NCI-H345 treated with DMSO at 0.1 percent for 48 hours (cell line): ENCODE measurements around the gene FMN2.
"Not testable (repeated sequence)": the region's sequence is repeated elsewhere in the genome, so short reads cannot be mapped to it uniquely, and the experiment has no call there.

Source experiments
- DNase-seq: peaks from one replicate; lab custom pipeline; 2025; ENCODE audit not compliant: unreplicated experiment; lab: John Stamatoyannopoulos, UW

Gene FMN2

DNA sequence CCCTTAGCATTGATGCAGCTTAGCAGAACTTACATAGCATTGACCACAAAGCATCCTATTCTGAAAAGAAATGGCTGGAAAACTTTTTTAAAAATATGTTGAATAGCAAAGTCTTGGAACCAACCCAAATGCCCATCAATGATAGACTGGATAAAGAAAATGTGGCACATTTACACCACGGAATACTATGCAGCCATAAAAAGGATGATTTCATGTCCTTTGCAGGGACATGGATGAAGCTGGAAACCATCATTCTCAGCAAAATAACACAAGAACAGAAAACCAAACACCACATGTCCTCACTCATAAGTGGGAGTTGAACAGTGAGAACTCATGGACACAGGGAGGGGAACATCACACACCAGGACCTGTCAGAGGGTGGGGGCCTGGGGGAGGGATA is 323.3 kb downstream of the FMN2 start:
- not testable (repeated sequence) for DNase-seq

DNA sequence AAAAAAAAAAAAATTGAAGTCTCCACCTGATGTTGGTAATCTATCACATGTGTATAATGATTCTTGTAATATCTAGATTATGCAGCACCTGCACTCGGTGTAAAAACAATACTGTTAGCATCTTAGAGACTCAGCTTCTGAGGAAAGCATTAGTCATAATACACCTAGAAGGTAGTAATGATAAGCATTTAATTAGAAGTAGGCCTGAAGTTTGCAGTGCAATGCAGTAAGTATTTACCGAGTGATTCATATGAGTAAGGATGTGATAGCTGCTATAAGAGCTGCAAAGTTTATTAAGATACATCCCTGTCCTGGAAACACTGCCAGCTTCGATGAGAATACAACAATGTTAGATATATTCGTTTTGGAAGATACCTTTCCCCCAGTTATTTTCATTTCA is 323.8 kb downstream of the FMN2 start:
- no peak for DNase-seq

DNA sequence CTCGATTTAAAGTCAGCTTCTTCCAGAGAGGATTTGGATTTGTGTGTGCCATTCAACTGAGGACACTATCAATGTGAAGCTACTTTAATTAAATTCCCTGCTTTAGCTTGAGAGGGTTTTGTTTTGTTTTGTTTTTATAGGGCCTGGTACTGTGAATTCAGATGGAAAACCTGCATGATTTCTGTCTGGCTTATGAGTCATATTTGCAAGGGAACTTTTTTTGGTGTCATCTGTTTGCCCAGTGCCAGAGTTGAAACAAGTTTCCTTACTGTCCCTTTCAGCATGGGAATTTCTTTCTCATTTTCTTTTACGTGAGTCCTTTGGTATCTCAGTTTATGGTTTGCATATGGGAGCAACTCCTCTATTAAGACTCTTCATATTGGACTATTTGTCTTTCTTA is 325.6 kb downstream of the FMN2 start:
- DNase-seq = no peak

DNA sequence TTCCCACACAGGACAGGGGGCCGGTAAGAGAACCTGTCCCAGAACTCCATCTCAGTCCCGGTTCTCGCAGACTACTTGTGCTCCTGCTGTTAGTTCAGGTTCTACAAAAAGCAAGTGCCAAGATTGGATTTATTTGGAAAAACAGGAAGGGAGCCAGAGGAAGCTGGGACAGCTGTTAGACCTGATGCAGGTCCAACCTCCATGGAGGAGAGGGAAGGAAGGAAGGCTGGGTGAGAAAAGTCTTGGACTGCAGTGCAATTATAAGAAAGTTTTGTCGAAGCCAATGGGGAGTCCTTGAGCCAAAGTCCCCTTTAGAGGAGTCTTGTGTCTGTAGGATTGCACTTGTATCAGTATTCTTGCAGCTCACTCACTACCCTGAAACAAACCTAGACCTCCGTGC is 329.1 kb downstream of the FMN2 start:
- no peak for DNase-seq

DNA sequence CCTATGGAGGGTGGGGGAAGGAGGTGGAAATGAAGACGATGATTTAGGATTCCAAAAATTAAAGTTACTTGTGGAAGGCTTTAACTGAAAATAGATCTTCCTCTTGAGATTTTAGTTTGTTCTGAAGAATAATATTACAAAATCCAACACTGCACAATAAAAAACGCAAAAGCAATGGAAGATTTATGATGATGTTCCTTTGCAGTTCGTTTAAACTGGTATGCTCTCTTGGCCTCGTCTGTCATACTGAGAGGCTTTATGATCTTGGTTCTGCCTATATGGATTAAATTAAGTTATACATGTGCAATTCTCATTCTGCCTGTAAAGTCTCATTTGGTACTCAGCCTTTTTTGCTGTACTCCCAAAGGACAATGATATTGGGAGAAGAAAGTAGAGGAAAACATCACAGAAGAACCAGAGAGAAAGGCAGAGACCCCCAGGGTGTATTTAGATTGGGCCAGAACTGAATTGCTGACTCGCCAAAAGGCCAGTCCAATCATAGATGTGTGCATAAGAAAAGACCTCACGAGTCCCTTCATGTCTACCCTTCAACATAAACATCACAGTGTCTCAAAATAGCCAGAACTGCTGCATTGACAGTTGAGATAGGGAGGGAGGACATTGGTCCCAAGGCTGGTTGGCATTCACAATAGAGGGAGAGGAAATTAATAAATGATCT is 331.7 kb downstream of the FMN2 start:
- DNase-seq = no peak

DNA sequence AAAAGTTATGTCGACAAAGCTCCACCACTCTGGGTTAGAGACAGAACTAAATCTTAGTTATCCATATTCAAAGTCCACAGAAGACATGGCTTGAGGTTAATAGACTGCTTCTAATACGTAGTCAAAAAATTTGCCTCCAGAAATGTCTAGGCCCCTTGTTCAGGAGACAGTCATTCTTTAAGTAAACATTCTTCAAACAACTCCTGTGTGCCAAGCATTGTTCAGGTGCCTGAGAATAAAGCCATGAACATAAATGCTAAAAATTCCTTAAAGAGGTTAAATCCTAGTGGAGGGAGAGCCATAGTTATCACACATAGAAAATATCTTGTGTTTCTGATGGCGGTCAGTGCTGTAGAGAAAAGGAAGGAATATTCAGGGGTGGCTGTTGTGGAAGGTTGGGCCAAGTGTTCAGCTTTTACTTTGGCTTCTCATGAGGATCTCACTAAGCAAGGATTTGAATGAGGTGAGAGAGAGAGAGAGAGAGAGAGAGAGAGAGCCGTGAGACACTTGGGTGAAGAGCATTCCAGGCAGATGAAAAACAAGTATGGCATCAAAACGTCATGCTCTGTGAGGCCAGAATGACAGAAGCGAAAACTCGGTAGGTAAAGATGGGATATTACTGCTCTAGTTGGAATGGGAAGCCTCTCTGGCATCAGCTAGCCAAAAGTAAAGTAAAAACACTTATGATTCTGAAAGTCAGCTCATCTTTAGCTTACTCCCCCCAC is 333.2 kb downstream of the FMN2 start:
- no peak for DNase-seq

DNA sequence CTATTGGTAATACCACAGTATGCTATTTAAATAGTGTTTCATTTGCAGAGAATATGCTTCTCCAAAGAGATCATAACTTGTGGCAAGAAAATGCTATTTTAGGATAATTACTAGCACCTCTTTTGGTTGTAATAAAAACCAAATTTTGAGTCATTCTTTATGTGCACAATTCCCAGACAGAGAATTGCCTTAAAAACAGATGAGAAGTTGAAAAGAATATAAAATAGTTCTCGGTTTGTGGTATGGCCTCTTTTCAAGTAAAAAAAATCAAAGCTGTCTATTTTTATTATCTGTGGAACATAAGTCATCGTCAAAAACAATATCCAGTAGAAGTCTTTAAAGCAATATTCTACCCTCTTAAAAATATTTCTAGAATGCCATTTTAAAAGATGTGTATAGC is 334.4 kb downstream of the FMN2 start:
- DNase-seq = no peak

DNA sequence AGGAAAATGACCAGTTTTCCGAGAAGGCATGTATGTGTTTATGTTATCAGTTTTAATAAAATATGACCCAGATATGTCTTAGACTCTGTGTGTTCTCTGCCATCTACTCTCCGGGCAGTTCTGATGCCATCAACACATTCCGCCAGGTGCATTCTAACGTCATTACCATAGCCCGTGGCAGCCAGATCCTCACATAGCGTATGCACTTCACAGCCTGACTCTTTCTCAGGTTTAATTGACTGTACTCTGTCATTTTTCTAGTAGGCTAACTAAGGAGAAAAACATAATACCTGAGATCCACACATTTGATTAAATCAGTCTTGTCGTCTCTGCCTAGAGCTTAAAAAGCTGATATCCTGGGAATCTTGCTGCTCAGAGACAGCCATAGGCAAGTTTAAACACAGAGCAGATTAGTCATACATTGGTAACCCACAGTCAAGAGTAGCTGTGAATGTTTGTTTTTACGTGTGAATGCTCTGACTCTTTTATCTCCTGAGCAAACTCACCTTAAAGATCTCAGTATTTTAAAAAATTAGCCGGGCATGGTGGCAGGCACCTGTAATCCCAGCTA is 344.4 kb downstream of the FMN2 start:
- DNase-seq = no peak

DNA sequence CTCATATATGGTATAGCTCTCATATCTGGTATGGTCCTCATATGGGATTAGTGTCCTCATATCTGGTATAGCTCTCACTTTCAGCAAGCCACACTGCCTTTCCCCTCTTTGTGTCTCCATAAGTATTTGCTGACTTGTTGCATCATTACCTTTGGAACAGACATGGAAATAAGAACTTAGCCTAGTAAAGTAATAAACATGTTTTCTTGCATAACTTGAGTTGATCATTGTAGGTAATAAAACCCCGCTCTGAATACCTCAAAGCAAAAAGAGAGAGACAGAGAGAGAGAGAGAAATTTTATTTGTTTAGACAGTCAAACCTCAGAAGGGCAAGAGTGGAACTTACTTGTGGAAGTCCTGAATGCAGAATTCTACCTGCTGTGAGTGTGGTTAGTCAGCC is 350.0 kb downstream of the FMN2 start:
- DNase-seq = no peak

DNA sequence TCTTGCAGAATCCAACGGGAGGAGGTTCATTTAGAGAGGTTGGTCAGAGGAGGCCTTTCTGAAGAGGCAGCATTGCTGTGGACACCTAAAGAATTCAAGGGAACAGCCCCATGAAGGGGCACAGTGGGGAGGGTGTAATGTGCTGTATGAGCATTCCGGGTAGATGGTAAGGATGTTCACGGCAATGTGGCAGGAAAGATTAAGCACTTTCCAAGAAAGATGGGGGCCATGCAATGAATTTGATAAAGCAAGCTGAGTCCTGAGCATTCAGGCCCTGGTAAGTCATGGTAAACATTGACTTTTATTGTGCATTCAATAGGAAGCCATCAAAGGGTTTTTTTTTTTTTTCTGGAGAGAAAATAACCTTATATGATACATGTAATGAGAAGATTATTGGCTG is 353.7 kb downstream of the FMN2 start:
- DNase-seq = no peak

DNA sequence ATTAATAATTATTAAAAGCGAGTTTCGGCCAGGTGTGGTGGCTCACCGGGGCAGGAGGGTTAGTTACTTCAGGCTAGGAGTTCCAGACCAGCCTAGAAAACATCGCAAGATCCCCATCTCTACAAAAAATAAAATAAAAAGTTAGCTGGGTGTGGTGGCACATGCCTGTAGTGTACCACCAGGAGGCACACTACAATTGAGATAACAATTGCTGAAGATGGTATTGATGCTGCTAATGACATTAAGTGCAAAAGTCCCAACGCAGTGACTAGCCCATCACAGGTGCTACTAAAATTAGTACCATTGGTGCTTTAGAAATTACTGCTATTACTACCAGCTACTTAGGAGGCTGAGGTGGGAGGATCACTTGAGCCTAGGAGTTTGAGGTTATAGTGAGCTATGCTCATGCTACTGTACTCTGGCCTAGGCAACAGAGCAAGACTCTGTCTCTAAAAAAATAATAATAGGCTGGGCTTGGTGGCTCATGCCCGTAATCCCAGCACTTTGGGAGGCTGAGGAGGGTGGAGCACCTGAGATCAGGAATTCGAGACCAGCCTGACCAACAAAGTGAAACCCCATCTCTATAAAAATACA is 363.6 kb downstream of the FMN2 start:
- no peak for DNase-seq

DNA sequence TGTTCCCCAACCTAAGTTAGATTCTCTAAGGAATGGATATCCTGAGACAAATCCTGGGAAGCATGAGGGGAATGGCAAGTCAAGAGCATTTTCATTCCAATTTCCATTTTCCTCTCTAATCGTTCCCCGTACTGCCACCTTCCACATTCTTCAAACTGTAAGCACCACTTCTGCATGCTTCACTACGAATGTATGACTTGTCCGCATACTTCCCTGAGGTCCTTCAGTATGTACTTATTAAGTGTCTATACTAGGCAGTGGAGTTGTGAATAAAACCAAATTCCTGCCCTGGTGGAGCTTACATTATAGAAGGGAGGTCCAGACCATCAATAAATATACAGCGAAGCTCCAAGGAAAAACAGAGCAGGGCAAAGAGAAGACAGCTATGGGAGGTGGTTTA is 365.5 kb downstream of the FMN2 start:
- DNase-seq = no peak

DNA sequence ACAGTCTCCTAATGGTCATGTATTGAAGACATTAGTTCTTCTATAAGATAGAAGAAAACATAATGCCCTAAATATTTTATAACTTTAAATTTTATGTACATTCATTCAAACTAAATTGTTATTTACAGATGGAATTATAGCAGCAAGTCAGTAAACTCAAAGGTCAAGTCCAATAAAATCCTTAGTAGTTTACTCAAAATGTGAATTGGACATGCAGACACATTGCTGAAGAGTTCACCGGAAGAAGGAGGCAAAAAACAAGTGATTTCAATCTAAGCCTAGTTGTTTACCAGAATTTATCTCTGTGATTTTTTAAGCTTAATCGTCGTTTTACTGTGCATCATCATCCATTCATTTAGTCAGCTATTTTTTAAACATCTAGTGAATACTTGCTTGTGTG is 370.6 kb downstream of the FMN2 start:
- no peak for DNase-seq

DNA sequence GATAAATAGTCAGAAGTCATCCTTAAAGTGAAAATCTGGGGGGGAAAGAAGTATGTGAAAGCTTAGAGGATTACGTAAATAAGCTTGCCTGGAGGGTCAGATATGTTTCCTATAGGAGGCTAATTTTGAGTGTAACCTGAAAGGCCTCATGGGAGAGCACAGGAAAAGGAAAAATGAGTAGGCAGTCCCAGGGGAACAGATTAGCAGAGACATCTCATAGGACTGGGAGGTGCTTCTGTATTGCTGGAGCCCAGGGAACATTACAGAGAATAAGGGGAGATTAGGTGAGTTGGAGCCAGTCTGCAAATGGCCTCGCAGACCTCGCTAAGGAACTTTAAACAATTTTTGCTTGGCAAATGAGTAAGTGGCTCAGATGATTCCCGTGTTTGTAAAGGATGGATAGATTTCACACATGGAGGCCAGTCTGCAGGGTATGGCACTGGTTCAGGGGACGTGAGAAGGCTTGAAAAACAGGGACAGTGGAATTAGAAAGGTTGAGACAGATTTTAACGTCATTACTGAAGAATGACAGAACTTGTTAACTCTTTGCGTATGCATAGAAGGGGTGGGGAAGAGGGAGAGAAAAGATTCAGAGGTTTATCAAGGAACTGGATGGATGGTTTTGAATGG is 371.2 kb downstream of the FMN2 start:
- no peak for DNase-seq

DNA sequence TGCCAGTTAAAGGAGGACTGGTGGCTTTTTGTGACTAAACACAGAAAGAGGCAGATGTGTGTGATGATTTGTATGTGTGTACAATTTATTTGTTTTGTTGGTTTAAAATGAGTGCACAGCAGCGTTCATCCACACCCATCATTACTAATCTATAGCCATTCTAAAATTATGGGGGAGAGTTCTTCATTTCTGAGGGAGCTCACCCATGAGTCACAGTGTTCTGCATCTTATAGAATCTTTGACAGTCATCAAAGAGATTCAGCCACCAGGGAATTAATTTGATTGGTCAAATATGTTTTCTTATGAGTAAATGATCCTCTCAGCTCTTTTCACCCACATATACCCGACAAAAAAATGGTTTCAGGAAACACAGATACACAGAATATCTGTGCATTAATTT is 372.4 kb downstream of the FMN2 start:
- no peak for DNase-seq

DNA sequence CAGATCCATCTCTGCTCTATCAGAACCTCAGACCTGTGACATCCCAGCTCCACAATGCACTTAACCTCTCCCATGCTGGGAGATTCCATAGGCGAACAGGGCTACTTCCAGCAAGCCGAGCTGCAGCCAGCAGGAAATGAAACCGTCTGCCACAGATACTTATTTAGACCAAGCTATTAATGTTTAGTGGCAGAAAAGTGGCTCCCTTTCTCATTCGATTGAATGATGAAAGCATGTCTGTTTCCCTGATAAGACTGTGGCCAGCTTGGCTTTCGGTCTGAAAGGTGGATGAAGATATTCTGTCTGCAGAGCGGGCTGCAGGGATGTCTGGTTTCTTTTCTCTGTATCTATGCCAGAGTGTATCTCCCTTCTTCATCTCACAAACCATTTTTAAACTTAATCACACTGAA is 373.9 kb downstream of the FMN2 start:
- no peak for DNase-seq

DNA sequence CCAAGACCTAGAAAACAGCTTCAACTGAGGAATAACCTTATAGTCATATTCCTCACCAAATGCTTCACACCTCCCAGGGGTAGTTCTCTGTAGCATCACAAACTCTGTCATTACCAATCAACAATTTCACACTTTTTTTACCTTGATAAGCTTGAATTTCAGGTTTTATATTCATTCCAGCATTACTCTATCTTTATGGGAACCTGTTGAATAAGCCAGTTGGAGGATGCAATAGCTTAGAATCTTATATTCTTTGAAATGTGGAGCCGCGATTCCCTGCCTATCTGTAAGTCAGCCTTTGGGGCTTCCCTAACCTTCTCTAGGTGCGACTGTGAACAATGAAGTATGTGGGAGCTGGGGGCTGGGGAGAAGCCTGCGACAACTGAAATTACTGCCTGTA is 374.8 kb downstream of the FMN2 start:
- no peak for DNase-seq

DNA sequence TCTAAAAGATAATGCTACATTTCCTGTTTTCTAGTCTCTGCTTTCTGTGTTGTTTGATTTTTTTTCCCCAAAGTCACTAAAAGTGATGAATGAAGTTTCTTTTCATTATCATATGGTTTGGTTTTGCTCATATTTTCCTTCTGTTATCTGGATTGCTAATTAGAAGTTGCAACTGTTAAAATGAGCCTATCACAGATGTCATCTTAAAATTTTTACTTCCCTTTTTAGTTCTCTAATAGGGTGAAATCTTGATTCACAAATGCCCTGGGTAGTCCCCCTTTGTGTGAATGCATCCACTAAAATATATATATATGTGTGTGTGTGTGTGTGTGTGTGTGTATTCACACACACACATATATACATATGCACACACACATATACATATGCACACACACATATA is 376.2 kb downstream of the FMN2 start:
- DNase-seq = no peak

DNA sequence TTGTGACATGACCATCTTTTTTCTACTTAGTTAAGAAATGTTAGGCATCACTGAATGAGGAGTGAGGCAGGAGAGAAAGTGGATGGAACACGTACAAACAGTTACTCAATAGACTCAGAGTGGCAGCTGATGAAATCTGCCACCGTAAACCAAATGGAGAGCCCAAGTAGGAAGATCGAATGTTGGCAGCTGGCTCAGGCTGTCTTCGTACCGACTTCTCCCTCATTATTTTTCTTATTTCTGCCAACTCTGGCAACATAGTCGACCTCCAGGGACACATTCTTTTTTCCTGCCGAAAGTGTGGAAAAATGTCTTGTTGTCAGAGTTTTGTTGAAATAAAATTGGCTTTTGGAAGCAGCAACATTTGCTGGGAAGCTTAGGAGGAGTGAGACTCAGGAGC is 377.0 kb downstream of the FMN2 start:
- DNase-seq = no peak

DNA sequence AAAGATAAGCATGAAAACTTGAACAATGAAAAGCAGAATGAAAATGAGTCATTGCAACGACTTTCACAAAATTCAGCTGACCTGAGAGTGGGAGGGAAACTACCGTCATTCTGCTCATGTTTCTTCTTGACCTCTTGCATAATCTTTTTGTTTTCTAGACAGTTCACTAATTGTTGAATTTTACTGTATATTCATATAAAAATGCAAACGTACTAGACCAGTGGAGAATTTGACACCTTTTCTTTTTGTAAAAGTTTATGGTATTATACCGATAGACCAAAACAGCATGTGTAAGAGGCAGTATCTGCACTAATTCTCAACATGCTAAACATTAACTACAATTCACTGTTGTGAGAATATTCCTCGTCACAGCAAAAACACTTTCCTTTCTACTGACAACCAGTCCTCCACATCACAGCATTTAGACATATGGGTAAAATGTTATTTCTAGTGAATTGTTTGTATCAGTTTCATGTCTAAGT is 382.5 kb downstream of the FMN2 start:
- no peak for DNase-seq

DNA sequence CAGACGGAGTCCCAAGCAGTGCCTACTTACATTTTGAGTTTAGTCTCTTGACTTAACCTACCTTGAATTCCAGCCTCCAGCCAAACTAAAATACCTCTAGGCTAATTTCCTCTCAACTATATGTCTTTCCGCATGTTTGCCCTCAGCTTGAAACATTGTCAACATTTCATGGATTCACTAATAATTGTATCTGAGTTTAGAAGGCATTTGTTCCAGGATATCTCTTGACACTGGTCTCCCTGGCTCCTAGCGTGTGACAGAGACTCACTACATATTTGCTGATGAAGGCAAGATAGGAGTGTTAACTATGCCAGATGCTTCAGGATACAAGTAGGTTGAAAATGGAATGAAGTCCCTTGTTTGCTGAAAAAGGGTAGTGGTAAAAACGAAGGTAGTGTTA is 384.1 kb downstream of the FMN2 start:
- no peak for DNase-seq

DNA sequence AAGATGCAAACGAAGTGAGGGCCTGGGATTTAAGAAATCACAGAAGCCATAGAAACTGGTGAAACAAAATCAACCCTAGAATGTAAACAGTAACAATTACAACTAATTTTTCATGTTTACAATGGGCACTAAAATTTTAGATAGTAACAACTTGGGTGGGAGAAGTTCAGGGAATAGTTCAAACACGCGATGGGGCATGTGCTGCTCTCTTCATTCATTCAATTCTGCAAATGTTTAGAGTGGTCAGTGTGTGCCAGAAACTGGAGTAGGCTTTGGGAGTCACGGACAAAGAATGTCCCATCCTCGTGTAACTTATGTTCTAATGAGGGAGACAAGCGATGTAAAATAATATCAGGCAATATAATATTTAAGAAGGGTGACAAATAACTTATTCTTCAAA is 386.9 kb downstream of the FMN2 start:
- no peak for DNase-seq
